Activated CD8-positive, alpha-beta memory T cell treated with anti-CD3 and anti-CD28 coated beads for 1 hour (primary cell): ENCODE measurements around the gene PFDN5.
"Not testable (repeated sequence)": the region's sequence is repeated elsewhere in the genome, so short reads cannot be mapped to it uniquely, and the experiment has no call there.

ENCODE experiments used
- DNase-seq, 2 donors: peaks; one replicate each; pipeline ENCODE4 v3.0.0-alpha.2; 2020; ENCODE audit warnings: low read depth in 1 of 2; ENCODE audit errors: extremely low read depth in 1 of 2

PFDN5 gene

DNA sequence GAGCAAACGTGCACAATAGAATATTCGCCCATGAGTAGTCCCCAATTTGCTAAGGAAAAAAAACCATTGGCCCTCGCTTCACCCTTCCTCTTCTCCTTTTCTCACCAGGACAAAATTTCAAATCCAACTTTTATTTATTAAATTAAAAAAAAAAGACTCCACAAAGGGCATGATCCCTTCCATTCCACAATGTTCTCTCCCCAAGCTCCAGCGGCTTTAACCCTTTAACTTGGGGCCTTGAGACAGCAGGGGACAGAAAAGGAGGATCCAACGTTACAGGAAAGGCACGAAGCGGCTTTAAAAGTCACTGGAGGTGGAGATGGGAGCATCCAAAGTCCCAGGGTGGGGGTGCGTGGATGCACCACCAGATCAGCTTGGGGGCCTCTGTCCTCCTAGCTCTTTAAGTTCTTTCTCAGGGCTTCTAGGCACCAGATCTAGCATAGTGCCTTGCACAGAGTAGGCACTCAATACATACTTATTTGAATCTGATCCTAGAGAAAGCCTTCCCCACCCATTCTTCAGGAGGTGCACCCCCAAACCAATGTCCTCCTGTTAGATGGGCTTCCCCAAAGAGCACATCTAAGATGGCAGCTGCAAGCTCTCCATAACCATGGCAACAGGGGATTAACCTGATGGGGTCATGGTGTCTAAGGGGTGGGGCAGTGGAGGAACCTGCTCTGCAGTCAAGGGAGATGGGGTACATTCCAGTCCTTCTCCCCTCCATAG lies 31.3 kb downstream of the PFDN5 start:
- DNase-seq, result no peak

DNA sequence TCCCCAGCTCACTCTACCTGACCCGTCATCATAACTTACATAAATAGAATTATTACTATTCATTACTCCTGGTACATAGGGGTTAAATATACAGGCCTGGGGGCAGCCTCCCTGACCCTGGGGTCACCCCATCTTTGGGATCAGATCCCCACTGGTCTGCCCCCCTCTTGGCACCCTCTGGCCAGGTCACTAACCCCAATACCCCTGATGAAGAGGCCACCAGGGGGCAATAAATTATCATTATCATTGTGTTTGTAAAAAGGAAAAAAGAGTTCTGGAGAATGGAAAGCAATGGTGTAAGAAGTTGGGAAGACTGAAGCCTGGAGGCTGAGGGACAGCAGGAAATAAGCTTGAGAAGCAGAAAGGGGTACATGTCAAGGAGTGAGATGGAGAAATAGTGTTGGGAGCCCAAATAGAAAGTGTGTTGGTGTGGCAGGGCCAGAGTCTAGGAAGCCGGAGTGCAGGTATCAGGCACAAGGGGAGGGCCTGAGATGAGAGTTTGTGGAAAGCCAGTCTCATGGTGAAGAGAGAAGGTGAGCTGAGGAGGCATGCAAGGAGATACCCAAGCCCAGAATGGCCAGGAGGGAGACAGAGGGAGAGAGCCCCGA lies 32.2 kb downstream of the PFDN5 start:
- DNase-seq, result no peak

DNA sequence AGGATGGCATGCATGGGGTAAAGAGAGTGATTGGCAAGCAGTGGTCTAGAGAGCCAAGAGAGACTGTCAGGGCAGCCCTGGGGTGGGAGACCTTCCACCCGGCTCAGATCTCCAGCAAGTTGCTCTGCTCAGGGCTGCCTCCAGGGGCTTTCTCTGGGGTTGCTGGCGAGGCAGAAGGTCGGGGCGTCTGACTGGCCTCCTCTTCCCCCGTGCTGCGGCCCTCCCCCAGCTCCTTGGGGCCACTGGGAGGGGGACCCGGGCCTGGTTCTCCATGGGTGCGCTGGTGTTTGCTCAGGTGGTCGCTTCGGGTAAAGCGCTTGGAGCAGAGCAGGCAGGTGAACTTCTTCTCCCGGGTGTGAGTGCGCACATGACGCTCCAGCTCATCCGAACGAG lies 32.7 kb downstream of the PFDN5 start:
- no peak for DNase-seq

- DNase-seq, result no peak
Measured at GRCh38 chr12:53330671-53331070, 35.3 kb downstream of the PFDN5 start.

DNA sequence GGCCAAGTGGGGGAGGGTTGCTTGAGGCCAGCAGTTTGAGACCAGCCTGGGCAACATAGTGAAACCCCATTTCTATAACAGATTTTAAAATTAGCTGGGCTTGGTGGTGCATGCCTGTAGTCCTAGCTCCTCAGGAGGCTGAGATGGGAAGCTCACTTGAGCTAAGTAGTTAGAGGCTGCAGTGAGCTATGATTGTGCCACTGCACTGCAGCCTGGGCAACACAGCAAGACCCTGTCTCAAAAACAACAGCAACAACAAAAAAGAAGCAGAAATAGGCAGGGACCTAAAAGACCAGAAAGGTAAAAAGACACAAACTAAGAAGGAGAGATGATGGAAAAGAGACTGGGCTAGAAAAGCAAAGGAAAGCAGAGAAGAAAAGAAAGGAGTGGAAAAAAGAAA lies 37.0 kb downstream of the PFDN5 start:
- not testable (repeated sequence) for DNase-seq

- DNase-seq, result no peak
Measured at GRCh38 chr12:53332744-53333143, 37.4 kb downstream of the PFDN5 start.

DNA sequence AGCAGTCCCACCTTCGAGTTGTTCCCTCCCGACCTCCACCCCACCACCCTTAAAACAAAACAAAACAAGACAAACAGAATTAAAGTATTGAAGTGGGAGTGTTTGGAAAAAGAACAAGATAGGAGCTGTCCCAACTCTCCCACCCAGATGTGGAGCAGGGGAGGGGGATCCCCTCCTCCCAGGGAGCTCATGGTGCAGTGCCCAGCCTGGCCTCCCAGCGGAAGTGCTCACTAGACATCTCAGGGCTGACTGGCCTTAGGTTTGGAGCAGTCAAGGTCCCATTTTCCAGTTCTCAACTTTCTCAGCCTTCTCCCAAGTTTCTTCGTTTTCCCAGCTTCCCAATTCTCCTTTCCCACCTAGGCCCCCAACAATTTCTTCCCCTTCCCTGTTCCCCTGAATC lies 37.9 kb downstream of the PFDN5 start:
- no peak for DNase-seq

GRCh38 chr12:53333845-53334244 lies 38.5 kb downstream of the PFDN5 start:
- no peak for DNase-seq

DNA sequence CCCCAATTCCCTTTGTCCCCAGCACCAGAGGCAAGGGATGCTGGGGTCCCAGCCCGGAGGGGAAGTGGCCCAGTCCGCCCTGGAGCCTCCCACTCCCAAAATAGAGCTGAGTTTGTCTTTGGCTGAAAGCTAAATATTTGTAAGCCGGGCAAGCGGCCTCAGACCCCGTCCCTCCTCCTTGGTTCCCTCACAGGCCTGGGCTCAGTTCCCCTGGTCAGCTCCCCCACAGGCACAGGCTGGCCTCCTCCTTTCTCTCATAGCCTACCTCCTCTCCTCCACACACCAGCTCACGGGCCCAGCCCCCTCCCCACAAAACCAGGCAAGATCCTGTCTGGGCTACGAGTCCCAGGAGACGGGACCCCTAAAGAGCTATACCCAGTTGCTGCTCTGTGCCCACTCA lies 39.5 kb downstream of the PFDN5 start:
- DNase-seq, result no peak

- no peak for DNase-seq
Measured at GRCh38 chr12:53336181-53336681, 40.9 kb downstream of the PFDN5 start, which contains the start of gene SP7. SP7 (minus strand) TSS chr12:53336354; CDS start chr12:53335646, 708 bp downstream.

- DNase-seq, result no peak
Measured at GRCh38 chr12:53338017-53338416, 42.7 kb downstream of the PFDN5 start.

DNA sequence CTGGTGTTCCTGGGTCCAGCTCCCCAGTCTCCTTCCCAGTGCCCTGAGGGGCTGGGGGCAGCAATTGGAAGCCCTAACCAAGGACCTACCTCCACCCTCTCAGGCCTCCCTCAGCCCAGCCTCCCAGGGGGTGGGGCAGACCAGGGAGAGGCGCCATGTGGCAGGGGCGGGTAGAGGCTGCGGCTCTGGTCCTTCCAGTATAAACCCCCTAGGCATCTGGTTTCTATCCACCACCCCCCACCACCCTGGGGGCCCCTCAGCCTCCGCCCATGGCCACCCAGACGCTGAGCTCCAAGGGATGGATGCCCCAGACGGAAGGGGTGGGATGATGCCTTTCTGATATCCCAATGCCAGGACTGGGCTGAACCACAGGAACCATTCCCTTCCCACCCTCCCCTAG lies 43.6 kb downstream of the PFDN5 start:
- DNase-seq, result no peak

- no peak for DNase-seq
Measured at GRCh38 chr12:53340398-53340797, 45.1 kb downstream of the PFDN5 start.

GRCh38 chr12:53343449-53343848 lies 48.1 kb downstream of the PFDN5 start:
- DNase-seq, result no peak

- no peak for DNase-seq
Measured at GRCh38 chr12:53343969-53344368, 48.6 kb downstream of the PFDN5 start.

DNA sequence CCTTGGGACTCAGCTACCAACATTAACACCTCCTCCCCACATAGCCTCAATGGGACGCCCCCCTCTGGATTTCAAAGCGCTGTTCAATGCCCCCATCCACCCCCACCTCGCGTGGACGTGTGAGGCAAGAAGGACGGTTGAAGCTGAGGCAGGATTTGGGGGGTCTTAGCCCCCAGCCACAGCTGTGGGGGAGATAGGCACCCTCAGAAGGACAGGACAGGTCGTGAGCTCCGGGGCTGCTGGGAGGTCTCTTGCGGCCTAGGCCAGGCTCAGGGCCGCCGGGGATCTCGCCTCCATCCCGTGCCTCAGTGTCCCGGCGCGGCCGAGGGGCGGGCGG lies 49.1 kb downstream of the PFDN5 start:
- DNase-seq, result no peak

DNA sequence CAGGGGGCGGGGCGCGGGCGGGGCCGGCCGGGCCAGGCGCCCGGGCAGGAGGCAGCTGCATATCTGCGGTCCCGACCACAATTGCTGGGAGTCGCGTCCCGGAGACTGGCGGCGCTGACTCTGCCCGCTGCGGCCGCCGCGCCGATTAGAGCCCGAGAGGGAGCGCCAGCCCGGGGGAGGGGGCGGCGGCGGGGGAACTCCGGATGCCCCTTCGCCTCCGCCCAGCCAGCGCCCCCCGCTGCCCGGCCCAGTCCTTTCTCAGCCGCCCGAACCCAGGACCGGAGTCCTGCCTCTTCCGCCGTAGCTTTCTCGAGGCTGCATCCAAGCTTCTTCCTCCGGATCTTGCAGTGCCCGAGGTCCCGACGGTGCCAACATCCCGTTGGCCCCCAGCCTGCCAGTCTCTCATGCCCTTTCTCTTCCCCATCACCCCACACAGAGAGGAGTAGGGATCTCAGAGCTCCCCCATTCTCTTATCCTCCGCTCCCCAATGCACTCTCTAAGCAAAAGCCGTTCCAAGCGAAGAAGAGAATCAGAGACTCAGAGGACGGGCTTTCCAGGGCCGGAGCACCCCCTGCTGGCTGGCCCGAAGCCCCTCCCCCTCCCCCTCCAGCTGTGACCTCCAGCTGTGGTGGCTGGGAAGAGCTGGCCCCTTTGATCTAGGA lies 49.6 kb downstream of the PFDN5 start:
- peak in 1 of 2 donors; percentile 56 for DNase-seq

DNA sequence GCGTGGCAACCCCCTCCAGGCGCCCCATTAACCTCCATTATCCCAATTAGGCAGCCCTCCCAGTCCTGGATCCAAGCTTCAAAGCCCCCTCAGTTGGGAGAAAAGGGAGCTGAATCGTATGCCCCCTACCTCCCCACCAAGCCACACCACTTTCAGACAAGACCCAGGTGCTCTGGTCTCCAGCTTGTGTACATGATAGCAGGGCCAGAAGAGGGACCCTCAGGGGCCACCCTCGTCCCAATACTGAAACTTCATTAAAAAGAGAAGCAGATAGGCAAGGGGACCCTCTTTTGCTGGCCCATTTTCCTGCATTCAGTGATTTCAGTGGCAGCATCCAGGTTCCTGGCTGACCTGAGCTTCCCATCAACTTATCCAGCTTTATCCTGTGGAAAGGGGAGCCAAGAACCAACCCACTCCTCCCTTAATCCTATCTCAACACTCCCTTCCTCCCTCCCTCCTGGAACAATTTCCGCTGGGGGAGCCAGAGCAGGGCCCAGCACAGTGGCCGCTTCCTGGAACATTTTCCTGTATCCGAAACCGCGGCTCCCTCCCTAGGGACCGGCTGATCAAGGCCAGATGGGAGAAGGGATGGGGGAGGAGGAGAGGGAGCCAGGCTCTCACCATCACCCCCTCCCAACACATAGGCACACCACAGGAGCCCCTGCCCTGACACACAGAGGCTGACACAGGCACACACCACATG lies 50.3 kb downstream of the PFDN5 start:
- DNase-seq, result no peak

DNA sequence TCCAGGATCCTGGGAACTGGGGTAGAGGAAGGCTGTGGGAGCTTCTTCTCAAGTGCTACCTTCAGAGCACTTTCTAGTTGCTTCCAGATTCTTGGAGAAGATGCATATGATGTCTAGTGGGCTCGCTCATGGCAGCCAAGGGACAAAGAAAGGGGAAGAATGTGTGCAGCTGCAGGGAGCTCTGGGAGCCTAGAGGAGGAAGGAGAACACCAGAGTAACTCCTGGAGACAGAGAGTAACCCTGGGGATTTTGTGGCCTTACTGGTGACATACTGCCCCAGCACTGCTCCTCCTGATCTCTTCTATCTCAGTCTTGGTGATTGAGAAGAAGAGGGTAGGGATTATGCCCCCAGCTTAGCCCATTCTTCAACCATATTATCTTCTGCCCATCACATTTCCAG lies 51.1 kb downstream of the PFDN5 start:
- no peak for DNase-seq

DNA sequence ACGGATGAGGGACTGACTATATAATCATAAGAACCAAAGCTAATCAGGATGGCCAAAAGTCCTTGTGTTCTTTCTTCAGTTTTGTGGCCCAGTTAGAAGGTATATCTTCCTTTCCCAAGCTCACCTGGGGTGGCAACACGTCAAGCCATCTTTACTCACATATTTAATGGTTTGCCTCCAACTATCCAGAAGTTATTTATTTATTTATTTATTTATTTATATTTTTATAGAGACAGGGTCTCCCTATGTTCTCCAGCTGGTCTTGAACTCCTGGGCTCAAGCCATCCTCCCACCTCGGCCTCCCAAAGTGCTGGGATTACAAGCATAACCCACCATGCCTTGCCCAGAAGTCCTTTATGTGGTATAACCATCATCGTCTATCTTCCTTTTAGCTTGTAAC lies 52.6 kb downstream of the PFDN5 start:
- no peak for DNase-seq
